Left lung (tissue), 10 donors: ENCODE results near the gene SPINT3. TPM values are rescaled to one million over a fixed set of nuclear protein-coding genes. Genes with fewer than 3 reads are reported as not detected.
A peak's percentile ranks its signal among the peaks of the same experiment; 100 is the strongest.

Source experiments
- ATAC-seq: fragments of 200-7000 bp; cut with Tn5 transposase; one replicate; pipeline ENCODE4 v1.9.1; 2020; ENCODE audit warnings: moderate library complexity
- DNase-seq, 4 donors: peaks; one replicate each; pipeline ENCODE4 v3.0.0-alpha.2; 2013 to 2020
- H3K27ac ChIP-seq, 2 donors: fragments of 200-600 bp; sonication (generic) in 1 of 2; one replicate each; pipeline versions ENCODE4 v1.5.0 to v1.8.0; 2020 to 2021
- H3K27me3 ChIP-seq, 2 donors: fragments of 200-600 bp; sonication (generic) in 1 of 2; one replicate each; pipeline versions ENCODE4 v1.5.0 to v1.8.0; 2020 to 2021
- H3K36me3 ChIP-seq, 2 donors: fragments of 200-600 bp; sonication (generic) in 1 of 2; one replicate each; pipeline versions ENCODE4 v1.5.0 to v1.8.0; 2020 to 2021
- H3K4me1 ChIP-seq, 2 donors: fragments of 200-600 bp; one replicate each; pipeline ENCODE4 v1.8.0; 2021
- H3K4me3 ChIP-seq, 2 donors: fragments of 200-600 bp; sonication (generic) in 1 of 2; one replicate each; pipeline versions ENCODE4 v1.5.0 to v1.8.0; 2020 to 2021; ENCODE audit warnings: mild to moderate bottlenecking in 1 of 2
- H3K9me3 ChIP-seq, 2 donors: fragments of 200-600 bp; sonication (generic) in 1 of 2; one replicate each; pipeline versions ENCODE4 v1.5.0 to v1.8.0; 2020 to 2021
- CTCF ChIP-seq, 2 donors: fragments of 200-600 bp; sonication (generic) in 1 of 2; IDR thresholded peaks; one replicate each; pipeline versions ENCODE4 v1.5.0 to v1.8.0; 2021; ENCODE audit warnings: antibody characterized with exemption in 2 of 2
- intact Hi-C, 2 donors: fragments of 100-400 bp; cut with DNase I; formaldehyde crosslinking; loops; one replicate each; pipeline versions ENCODE4 v1.11.2 to v1.14.2; 2022
- polyA plus RNA-seq, 6 donors: library from polyadenylated mRNA; unstranded; fragments of 120-200 nt; gene quantifications; one replicate each; pipeline ENCODE4 v1.2.1, GENCODE V29; 2013; ENCODE audit not compliant: insufficient read length in 6 of 6
- total RNA-seq, 2 donors: library from RNA; stranded (reverse); fragmentation: NEBNext Ultra II Directional; extraction: Animal tissue kit (Norgen Biotek cat#: 25700); gene quantifications; one replicate each; pipeline ENCODE4 v1.2.1, GENCODE V29; 2021
- donor health status: DM: no; HTN: yes; CAD: no.
- donor health status: DM: no; HTN: no; CAD: no.

The SPINT3 gene
- total and polyA plus RNA-seq, 8 donors = not detected

GRCh38 chr20:45495501-45495941 is 19.9 kb downstream of the SPINT3 start:
- TF ChIP-seq CTCF (IDR thresholded peaks at IDR 0.05) = no peak
- H3K9me3 ChIP-seq = no peaks in the 10 kb centered on the region
- no peak overlapping the region for H3K27ac ChIP-seq
- no peaks in the 10 kb centered on the region for H3K36me3 ChIP-seq
- no peak overlapping the region for H3K4me3 ChIP-seq
- intact Hi-C loops = no loop called here
- peaks cover 0 to 8% of the 10 kb centered on the region in 2 donors for H3K4me1 ChIP-seq
- peaks cover 0 to 37% of the 10 kb centered on the region in 2 donors for H3K27me3 ChIP-seq
- DNase-seq (no peak), ATAC-seq (no peak)

- H3K4me3 ChIP-seq = no peak overlapping the region
- TF ChIP-seq CTCF (IDR thresholded peaks at IDR 0.05) = no peak
- no peak for DNase-seq
- intact Hi-C loops = no loop called here
- no peaks in the 10 kb centered on the region for H3K9me3 ChIP-seq
- no peaks in the 10 kb centered on the region for H3K36me3 ChIP-seq
- H3K27me3 ChIP-seq = peaks cover 0 to 40% of the 10 kb centered on the region in 2 donors
- no peak for ATAC-seq
- no peaks in the 10 kb centered on the region for H3K4me1 ChIP-seq
- H3K27ac ChIP-seq = no peak overlapping the region
These were observed 26.3 kb downstream of the SPINT3 start for GRCh38 chr20:45489083-45489531.

GRCh38 chr20:45487231-45487635 is 28.2 kb downstream of the SPINT3 start:
- Histone ChIP-seq H3K4me1 (no peaks in the 10 kb centered on the region), H3K27ac (no peak overlapping the region), H3K4me3 (no peak overlapping the region), H3K9me3 (no peaks in the 10 kb centered on the region), H3K27me3 (peaks cover 0 to 47% of the 10 kb centered on the region in 2 donors), H3K36me3 (no peaks in the 10 kb centered on the region)
- no peak for TF ChIP-seq CTCF (IDR thresholded peaks at IDR 0.05)
- intact Hi-C loops = no loop called here
- DNase-seq (peak in 1 of 4 donors; percentile 81), ATAC-seq (peak; percentile 27)

- H3K27ac ChIP-seq = no peak overlapping the region
- H3K36me3 ChIP-seq = no peaks in the 10 kb centered on the region
- H3K4me1 ChIP-seq = no peaks in the 10 kb centered on the region
- no peaks in the 10 kb centered on the region for H3K9me3 ChIP-seq
- peaks cover 0 to 57% of the 10 kb centered on the region in 2 donors for H3K27me3 ChIP-seq
- intact Hi-C loops = no loop called here
- DNase-seq (no peak), ATAC-seq (no peak)
- TF ChIP-seq CTCF (IDR thresholded peaks at IDR 0.05) = no peak
- H3K4me3 ChIP-seq = no peak overlapping the region
These were observed 30.0 kb downstream of the SPINT3 start for GRCh38 chr20:45485388-45485787.

- no peak for TF ChIP-seq CTCF (IDR thresholded peaks at IDR 0.05)
- no peaks in the 10 kb centered on the region for H3K36me3 ChIP-seq
- no peaks in the 10 kb centered on the region for H3K9me3 ChIP-seq
- H3K27me3 ChIP-seq = peaks cover 0 to 61% of the 10 kb centered on the region in 2 donors
- intact Hi-C loops = no loop called here
- ATAC-seq (no peak), DNase-seq (no peak)
- no peak overlapping the region for H3K27ac ChIP-seq
- no peaks in the 10 kb centered on the region for H3K4me1 ChIP-seq
- no peak overlapping the region for H3K4me3 ChIP-seq
These were observed 30.7 kb downstream of the SPINT3 start for GRCh38 chr20:45484676-45485075.
